Astrocyte (in vitro differentiated cells and primary cell): Measurements from ENCODE around the gene ZNF605. TPM values are rescaled to one million over a fixed set of nuclear protein-coding genes. Genes with fewer than 3 reads are reported as not detected.

Source experiments
- DNase-seq: peaks from one replicate; pipeline ENCODE4 v3.0.0-alpha.2; 2010; ENCODE audit warnings: low read depth
- FAIRE-seq: peaks from 2 replicates; lab custom pipeline; 2011; peaks lifted over from hg19 to GRCh38; lab: Jason Lieb, UNC
- H2AFZ ChIP-seq: 2 replicates; pipeline ENCODE4 v1.6.0; 2012; ENCODE audit warnings: low read depth, low read length, inconsistent platforms
- H3K27ac ChIP-seq: 2 replicates; pipeline ENCODE4 v1.5.1; 2011; ENCODE audit warnings: low read depth, low read length, inconsistent platforms
- H3K27me3 ChIP-seq: 2 replicates; pipeline ENCODE4 v1.6.0; 2011; ENCODE audit warnings: low read length, inconsistent platforms; ENCODE audit not compliant: insufficient read depth
- H3K36me3 ChIP-seq: 2 replicates; pipeline ENCODE4 v1.5.1; 2011; ENCODE audit warnings: low read length, inconsistent platforms; ENCODE audit not compliant: insufficient read depth
- H3K4me1 ChIP-seq: 2 replicates; pipeline ENCODE4 v1.5.1; 2011; ENCODE audit warnings: low read length, inconsistent platforms; ENCODE audit not compliant: insufficient read depth
- H3K4me2 ChIP-seq: 2 replicates; pipeline ENCODE4 v1.6.0; 2012; ENCODE audit warnings: low read length, inconsistent platforms
- H3K4me3 ChIP-seq: 2 replicates; pipeline ENCODE4 v1.5.1; 2011; ENCODE audit warnings: low read depth, mild to moderate bottlenecking, low read length, inconsistent platforms; ENCODE audit not compliant: insufficient read depth
- H3K79me2 ChIP-seq: 2 replicates; pipeline ENCODE4 v1.6.0; 2012; ENCODE audit warnings: mild to moderate bottlenecking, low read length, inconsistent platforms; ENCODE audit not compliant: insufficient read depth
- H3K9ac ChIP-seq: 2 replicates; pipeline ENCODE4 v1.6.0; 2012; ENCODE audit warnings: mild to moderate bottlenecking, low read length, inconsistent platforms
- H3K9me3 ChIP-seq: 2 replicates; pipeline ENCODE4 v1.5.1; 2012; ENCODE audit warnings: low read depth, mild to moderate bottlenecking, low read length, inconsistent platforms; ENCODE audit not compliant: insufficient read depth
- H4K20me1 ChIP-seq: 2 replicates; pipeline ENCODE4 v1.6.0; 2012; ENCODE audit warnings: low read length, inconsistent platforms; ENCODE audit not compliant: insufficient read depth
- H3K27ac Mint-ChIP-seq: one replicate; pipeline ENCODE4 v1.8.0; 2021; ENCODE audit warnings: mild to moderate bottlenecking, mixed read lengths; ENCODE audit not compliant: unreplicated experiment
- H3K27me3 Mint-ChIP-seq: one replicate; pipeline ENCODE4 v1.8.0; 2021; ENCODE audit warnings: low read depth, mixed read lengths; ENCODE audit not compliant: unreplicated experiment
- H3K36me3 Mint-ChIP-seq: one replicate; pipeline ENCODE4 v1.8.0; 2021; ENCODE audit warnings: low read depth, mixed read lengths; ENCODE audit not compliant: unreplicated experiment
- H3K4me1 Mint-ChIP-seq: one replicate; pipeline ENCODE4 v1.8.0; 2021; ENCODE audit warnings: low read depth, mixed read lengths; ENCODE audit not compliant: unreplicated experiment
- H3K4me3 Mint-ChIP-seq: one replicate; pipeline ENCODE4 v1.8.0; 2021; ENCODE audit warnings: mild to moderate bottlenecking, moderate library complexity, mixed read lengths; ENCODE audit not compliant: unreplicated experiment
- H3K9me3 Mint-ChIP-seq: one replicate; pipeline ENCODE4 v1.8.0; 2021; ENCODE audit warnings: mild to moderate bottlenecking, mixed read lengths; ENCODE audit not compliant: unreplicated experiment
- CTCF ChIP-seq: IDR thresholded peaks from 2 replicates; pipeline ENCODE4 v1.5.1; 2011; ENCODE audit warnings: low read depth, mild to moderate bottlenecking, inconsistent platforms, low read length, moderate library complexity; ENCODE audit not compliant: insufficient read depth
- EZH2 ChIP-seq: IDR thresholded peaks from 2 replicates; pipeline ENCODE4 v1.6.1; 2012; ENCODE audit warnings: mild to moderate bottlenecking, low read length, inconsistent platforms; ENCODE audit not compliant: insufficient read depth
- total RNA-seq: library from RNA; stranded (reverse); gene quantifications from 2 replicates; pipeline ENCODE4 v1.2.1, GENCODE V29; 2021

The ZNF605 gene
- total RNA-seq, 1 donor from 2014 or later, result 16.2 TPM

DNA sequence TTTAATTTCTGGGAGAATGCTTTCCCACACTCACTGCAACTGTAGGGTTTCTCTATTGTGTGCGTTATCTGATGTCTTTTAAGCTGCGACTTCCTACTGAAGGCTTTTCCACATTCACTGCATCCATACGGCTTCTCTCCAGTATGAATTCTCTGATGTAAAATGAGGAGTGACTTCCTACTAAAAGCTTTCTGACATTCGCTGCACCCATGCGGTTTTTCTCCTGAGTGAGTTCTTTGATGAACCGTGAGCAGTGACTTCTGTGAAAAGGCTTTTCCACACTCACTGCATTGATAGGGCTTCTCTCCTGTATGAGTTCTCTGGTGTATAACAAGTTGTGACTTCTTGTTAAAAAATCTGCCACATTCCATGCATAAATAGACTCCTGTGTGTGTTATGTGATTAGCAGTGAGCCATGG is 29.7 kb downstream of the ZNF605 start:
- no peak for TF ChIP-seq CTCF
- no peak for TF ChIP-seq EZH2
- no peak overlapping the region for H3K4me3 ChIP-seq
- Mint-ChIP-seq H3K36me3 (peaks cover 86% of the 10 kb centered on the region), H3K4me3 (no peak overlapping the region), H3K4me1 (no peaks in the 10 kb centered on the region), H3K27me3 (no peaks in the 10 kb centered on the region), H3K27ac (no peak overlapping the region), H3K9me3 (peaks cover 84% of the 10 kb centered on the region)
- no peaks in the 10 kb centered on the region for H4K20me1 ChIP-seq
- H3K36me3 ChIP-seq, result peaks cover 2% of the 10 kb centered on the region
- H3K4me1 ChIP-seq, result no peaks in the 10 kb centered on the region
- H3K4me2 ChIP-seq, result no peak overlapping the region
- no peak for FAIRE-seq
- peaks cover 75% of the 10 kb centered on the region for H3K9me3 ChIP-seq
- no peak overlapping the region for H2AFZ ChIP-seq
- no peak for DNase-seq
- H3K27me3 ChIP-seq, result no peaks in the 10 kb centered on the region
- H3K79me2 ChIP-seq, result no peaks in the 10 kb centered on the region
- H3K9ac ChIP-seq, result no peak overlapping the region
- no peak overlapping the region for H3K27ac ChIP-seq

GRCh38 chr12:132925597-132926414 is 30.3 kb downstream of the ZNF605 start:
- Histone ChIP-seq H3K4me1 (no peaks in the 10 kb centered on the region), H3K27me3 (no peaks in the 10 kb centered on the region), H2AFZ (no peak overlapping the region), H3K9me3 (peaks cover 70% of the 10 kb centered on the region), H3K9ac (no peak overlapping the region), H4K20me1 (no peaks in the 10 kb centered on the region), H3K79me2 (no peaks in the 10 kb centered on the region), H3K27ac (no peak overlapping the region), H3K4me2 (no peak overlapping the region), H3K36me3 (peaks cover 2% of the 10 kb centered on the region), H3K4me3 (no peak overlapping the region)
- Mint-ChIP-seq H3K27ac (no peak overlapping the region), H3K4me1 (no peaks in the 10 kb centered on the region), H3K36me3 (peaks cover 85% of the 10 kb centered on the region), H3K27me3 (no peaks in the 10 kb centered on the region), H3K4me3 (no peak overlapping the region), H3K9me3 (peaks cover 85% of the 10 kb centered on the region)
- TF ChIP-seq EZH2, result no peak
- no peak for TF ChIP-seq CTCF
- DNase-seq (no peak), FAIRE-seq (no peak)

DNA sequence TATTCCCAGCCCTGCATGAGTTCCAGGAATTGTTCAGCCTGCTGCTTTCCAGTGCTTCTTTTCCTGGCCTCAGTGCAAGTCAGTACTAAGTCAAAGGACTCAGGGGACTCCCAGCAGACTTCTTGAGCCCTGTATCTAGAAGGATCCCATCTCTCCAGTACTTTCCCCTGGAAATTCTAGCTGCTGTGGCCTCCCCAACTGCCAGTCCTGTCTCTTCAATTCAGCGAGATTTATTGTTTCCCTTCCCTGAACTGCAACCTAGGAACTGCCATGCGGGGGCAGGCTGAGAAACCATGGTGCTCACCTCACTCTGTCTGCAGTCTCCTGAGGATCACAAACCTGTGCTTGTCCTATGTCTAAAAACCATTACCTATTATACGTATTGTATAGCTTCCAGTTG is 31.8 kb downstream of the ZNF605 start:
- Histone ChIP-seq H3K27me3 (no peaks in the 10 kb centered on the region), H3K36me3 (no peaks in the 10 kb centered on the region), H3K4me1 (no peaks in the 10 kb centered on the region), H2AFZ (no peak overlapping the region), H3K79me2 (no peaks in the 10 kb centered on the region), H4K20me1 (no peaks in the 10 kb centered on the region), H3K27ac (no peak overlapping the region), H3K9me3 (peaks cover 57% of the 10 kb centered on the region), H3K4me2 (no peak overlapping the region), H3K4me3 (no peak overlapping the region), H3K9ac (no peak overlapping the region)
- H3K27me3 Mint-ChIP-seq, result no peaks in the 10 kb centered on the region
- H3K4me1 Mint-ChIP-seq, result no peaks in the 10 kb centered on the region
- peaks cover 87% of the 10 kb centered on the region for H3K9me3 Mint-ChIP-seq
- H3K4me3 Mint-ChIP-seq, result no peak overlapping the region
- FAIRE-seq, result no peak
- no peak for DNase-seq
- no peak for TF ChIP-seq CTCF
- no peak for TF ChIP-seq EZH2
- H3K27ac Mint-ChIP-seq, result no peak overlapping the region
- peaks cover 79% of the 10 kb centered on the region for H3K36me3 Mint-ChIP-seq
